Measurements from ENCODE around the gene ZSCAN21.
"Not testable (repeated sequence)": the region's sequence is repeated elsewhere in the genome, so short reads cannot be mapped to it uniquely, and the experiment has no call there.

ZSCAN21 gene

GRCh38 chr7:100049441-100050291, at the start of gene ZSCAN21:
ZSCAN21 (plus strand) TSS chr7:100049774; CDS start chr7:100057007, 7,233 bp downstream.
- peak; percentile 94 for DNase-seq (ENCODE audit: low spot score)

- DNase-seq (ENCODE audit: low spot score), result no peak
These were observed 49.3 kb upstream of the ZSCAN21 start for GRCh38 chr7:100000239-100000638.

DNA sequence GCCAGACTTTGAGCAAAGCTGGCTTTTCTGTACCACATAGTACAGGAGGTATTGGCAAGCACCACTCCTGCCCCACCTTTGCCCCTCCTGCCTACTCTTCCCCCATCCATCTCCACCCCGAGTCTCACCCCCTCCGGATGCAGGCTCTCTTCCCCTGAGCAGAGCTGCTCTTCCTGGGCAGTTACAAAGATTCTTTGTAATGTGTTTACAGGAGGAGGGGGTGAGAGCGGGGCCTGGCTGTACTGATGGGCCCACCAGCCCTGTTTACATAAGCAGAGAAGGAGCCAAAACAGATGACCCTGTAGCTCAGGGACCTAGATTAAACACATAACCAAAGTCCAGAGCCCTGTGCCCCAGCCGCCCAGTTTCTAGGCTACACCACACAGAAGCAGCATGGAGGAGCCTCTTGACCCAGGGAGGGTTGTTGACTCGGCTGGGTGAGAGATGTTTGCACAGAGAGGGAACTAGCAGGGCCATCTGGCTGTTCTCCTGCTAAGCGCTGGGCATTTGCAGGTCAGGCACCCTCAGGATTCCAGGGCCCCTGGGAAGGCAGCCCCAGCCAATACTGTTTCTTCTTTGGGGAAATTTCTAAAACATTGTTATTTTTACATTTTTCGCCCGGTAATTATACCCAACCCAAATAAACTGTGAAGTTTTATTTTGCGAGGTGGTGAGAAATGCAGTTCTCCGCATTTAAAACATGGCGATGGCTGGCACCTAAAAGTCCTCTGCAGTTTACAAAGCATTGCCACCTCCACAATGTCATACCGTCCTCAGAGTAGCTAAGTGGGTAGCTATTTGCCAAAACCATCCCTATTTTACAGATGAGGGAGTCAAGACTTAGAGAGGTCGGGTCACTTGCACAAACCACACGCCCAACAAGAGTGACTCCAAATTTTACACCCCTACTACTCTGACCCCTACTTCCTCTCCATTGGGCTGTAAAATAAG, 45.6 kb upstream of the ZSCAN21 start:
- DNase-seq (ENCODE audit: low spot score), result no peak

- DNase-seq (ENCODE audit: low spot score), result no peak
These were observed 41.7 kb upstream of the ZSCAN21 start for GRCh38 chr7:100007887-100008286.

- no peak for DNase-seq (ENCODE audit: low spot score)
These were observed 41.0 kb upstream of the ZSCAN21 start for GRCh38 chr7:100008525-100008924.

- DNase-seq (ENCODE audit: low spot score), result not testable (repeated sequence)
These were observed 39.6 kb upstream of the ZSCAN21 start for GRCh38 chr7:100009952-100010351.

GRCh38 chr7:100010901-100011300, 38.7 kb upstream of the ZSCAN21 start:
- DNase-seq (ENCODE audit: low spot score), result no peak

GRCh38 chr7:100011516-100011915, 38.1 kb upstream of the ZSCAN21 start:
- DNase-seq (ENCODE audit: low spot score), result no peak

GRCh38 chr7:100012385-100013327, 36.9 kb upstream of the ZSCAN21 start:
- DNase-seq (ENCODE audit: low spot score), result not testable (repeated sequence)

DNA sequence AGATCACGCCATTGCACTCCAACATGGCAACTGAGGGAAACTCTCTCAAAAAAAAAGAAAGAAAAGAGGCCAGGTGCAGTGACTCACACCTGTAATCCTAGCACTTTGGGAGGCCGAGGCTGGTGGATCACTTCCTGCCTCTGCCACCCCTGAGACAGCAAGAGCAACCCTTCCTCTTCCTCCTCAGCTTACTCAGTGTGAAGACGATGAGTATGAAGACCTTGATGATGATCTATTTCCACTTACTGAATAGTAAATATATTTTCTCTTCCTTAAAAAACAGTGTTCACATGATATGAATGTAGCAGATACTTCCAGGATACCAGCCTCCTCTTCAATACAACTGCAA, 36.3 kb upstream of the ZSCAN21 start:
- no peak for DNase-seq (ENCODE audit: low spot score)

GRCh38 chr7:100015232-100016214, 34.1 kb upstream of the ZSCAN21 start, which contains the start of gene ZKSCAN1:
ZKSCAN1 (plus strand) TSS chr7:100015596; CDS start chr7:100023507, 7,911 bp downstream.
- peak; percentile 96 for DNase-seq (ENCODE audit: low spot score)

- no peak for DNase-seq (ENCODE audit: low spot score)
These were observed 33.2 kb upstream of the ZSCAN21 start for GRCh38 chr7:100016215-100016901.

- no peak for DNase-seq (ENCODE audit: low spot score)
These were observed 32.3 kb upstream of the ZSCAN21 start for GRCh38 chr7:100017300-100017699.

DNA sequence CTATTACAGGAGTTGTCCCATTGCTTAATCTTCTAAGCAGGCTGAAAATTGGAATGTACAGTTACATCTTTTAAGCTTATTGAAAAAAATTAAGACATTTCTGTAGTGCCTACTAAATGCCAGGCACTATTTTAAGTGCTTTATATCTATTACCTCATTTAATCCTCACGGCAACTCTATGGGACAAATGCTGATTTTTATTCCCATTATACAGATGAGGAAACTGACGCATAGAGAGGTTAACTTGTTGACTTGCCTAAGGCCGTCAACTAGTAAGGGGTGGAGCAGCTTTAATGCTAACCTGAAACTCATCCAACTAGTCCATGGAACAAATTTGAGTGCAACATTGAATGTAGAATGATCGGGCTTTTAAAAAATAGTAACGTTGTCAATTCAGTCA, 31.7 kb upstream of the ZSCAN21 start:
- no peak for DNase-seq (ENCODE audit: low spot score)

GRCh38 chr7:100019908-100020307, 29.7 kb upstream of the ZSCAN21 start:
- DNase-seq (ENCODE audit: low spot score), result no peak

DNA sequence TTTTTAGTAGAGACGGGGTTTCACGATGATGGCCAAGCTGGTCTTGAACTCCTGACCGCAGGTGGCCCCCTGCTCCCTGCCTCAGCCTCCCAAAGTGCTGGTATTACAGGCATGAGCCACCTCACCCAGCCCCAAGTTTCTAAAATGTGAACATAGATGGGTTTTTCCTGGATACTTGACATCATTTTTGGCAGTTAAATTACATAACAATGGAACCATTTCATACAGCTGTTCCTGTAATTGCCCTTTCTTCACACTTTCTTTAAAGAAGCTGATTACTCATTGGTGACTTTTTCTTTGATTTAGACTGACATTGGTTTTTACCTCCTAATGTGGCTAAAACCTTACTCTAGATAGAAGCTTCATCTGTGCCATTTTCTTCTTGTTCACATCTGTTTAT, 28.3 kb upstream of the ZSCAN21 start:
- DNase-seq (ENCODE audit: low spot score), result no peak

- no peak for DNase-seq (ENCODE audit: low spot score)
These were observed 27.0 kb upstream of the ZSCAN21 start for GRCh38 chr7:100022621-100023020.

DNA sequence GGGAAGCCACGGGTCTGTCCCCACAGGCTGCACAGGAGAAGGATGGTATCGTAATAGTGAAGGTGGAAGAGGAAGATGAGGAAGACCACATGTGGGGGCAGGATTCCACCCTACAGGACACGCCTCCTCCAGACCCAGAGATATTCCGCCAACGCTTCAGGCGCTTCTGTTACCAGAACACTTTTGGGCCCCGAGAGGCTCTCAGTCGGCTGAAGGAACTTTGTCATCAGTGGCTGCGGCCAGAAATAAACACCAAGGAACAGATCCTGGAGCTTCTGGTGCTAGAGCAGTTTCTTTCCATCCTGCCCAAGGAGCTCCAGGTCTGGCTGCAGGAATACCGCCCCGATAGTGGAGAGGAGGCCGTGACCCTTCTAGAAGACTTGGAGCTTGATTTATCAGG, 26.0 kb upstream of the ZSCAN21 start:
- DNase-seq (ENCODE audit: low spot score), result no peak

GRCh38 chr7:100024020-100024619, 25.5 kb upstream of the ZSCAN21 start:
- DNase-seq (ENCODE audit: low spot score), result no peak

Measured in D341Med (cell line).